Glutamatergic neuron (in vitro differentiated cells): Measurements from ENCODE around the gene SLC3A2. TPM values are rescaled to one million over a fixed set of nuclear protein-coding genes. Genes with fewer than 3 reads are reported as not detected.
A peak's percentile ranks its signal among the peaks of the same experiment; 100 is the strongest.

ENCODE experiments used
- DNase-seq: peaks from one replicate; pipeline ENCODE4 v3.0.0; 2022
- H3K27ac Mint-ChIP-seq: one replicate; pipeline ENCODE4 v1.8.0; 2020; ENCODE audit warnings: mild to moderate bottlenecking, mixed read lengths, inconsistent platforms; ENCODE audit not compliant: unreplicated experiment
- H3K27me3 Mint-ChIP-seq: one replicate; pipeline ENCODE4 v1.8.0; 2020; ENCODE audit warnings: mild to moderate bottlenecking, moderate library complexity, mixed read lengths, inconsistent platforms; ENCODE audit not compliant: unreplicated experiment
- H3K36me3 Mint-ChIP-seq: one replicate; pipeline ENCODE4 v1.8.0; 2020; ENCODE audit warnings: mild to moderate bottlenecking, mixed read lengths, inconsistent platforms; ENCODE audit not compliant: unreplicated experiment
- H3K4me1 Mint-ChIP-seq: one replicate; pipeline ENCODE4 v1.8.0; 2020; ENCODE audit warnings: mild to moderate bottlenecking, low read depth, mixed read lengths, inconsistent platforms; ENCODE audit not compliant: unreplicated experiment
- H3K4me3 Mint-ChIP-seq: one replicate; pipeline ENCODE4 v1.8.0; 2020; ENCODE audit warnings: mild to moderate bottlenecking, mixed read lengths, inconsistent platforms; ENCODE audit not compliant: unreplicated experiment
- H3K9me3 Mint-ChIP-seq: one replicate; pipeline ENCODE4 v1.8.0; 2020; ENCODE audit warnings: mild to moderate bottlenecking, moderate library complexity, mixed read lengths, inconsistent platforms; ENCODE audit not compliant: unreplicated experiment
- CTCF ChIP-seq: fragments of 200-600 bp; sonication (generic); IDR thresholded peaks from one replicate; pipeline ENCODE4 v1.5.0; 2021; ENCODE audit not compliant: partially characterized antibody, unreplicated experiment
- total RNA-seq: library from RNA; stranded (reverse); fragmentation: NEBNext Ultra II Directional; extraction: Animal tissue kit (Norgen Biotek cat#: 25700); gene quantifications from one replicate; pipeline ENCODE4 v1.2.1, GENCODE V29; 2021; ENCODE audit not compliant: unreplicated experiment

Gene SLC3A2
- total RNA-seq, 1 donor from 2014 or later = 221 TPM

- Mint-ChIP-seq H3K27ac (peak overlapping the region; percentile 30), H3K36me3 (no peaks in the 10 kb centered on the region), H3K9me3 (peaks cover 15% of the 10 kb centered on the region), H3K4me1 (peaks cover 2% of the 10 kb centered on the region), H3K4me3 (no peak overlapping the region), H3K27me3 (peaks cover 14% of the 10 kb centered on the region)
- TF ChIP-seq CTCF = no peak
- no peak for DNase-seq
Observed at GRCh38 chr11:62843466-62843865, 37.2 kb upstream of the SLC3A2 start.

- peaks cover 10% of the 10 kb centered on the region for H3K9me3 Mint-ChIP-seq
- no peaks in the 10 kb centered on the region for H3K4me1 Mint-ChIP-seq
- no peak for DNase-seq
- H3K27ac Mint-ChIP-seq = peak overlapping the region; percentile 30
- no peaks in the 10 kb centered on the region for H3K36me3 Mint-ChIP-seq
- no peak overlapping the region for H3K4me3 Mint-ChIP-seq
- H3K27me3 Mint-ChIP-seq = peaks cover 11% of the 10 kb centered on the region
- no peak for TF ChIP-seq CTCF
Observed at GRCh38 chr11:62844154-62844553, 36.5 kb upstream of the SLC3A2 start.

GRCh38 chr11:62846177-62846576, 34.5 kb upstream of the SLC3A2 start:
- Mint-ChIP-seq H3K27me3 (no peaks in the 10 kb centered on the region), H3K27ac (no peak overlapping the region), H3K4me3 (no peak overlapping the region), H3K9me3 (peaks cover 3% of the 10 kb centered on the region), H3K4me1 (no peaks in the 10 kb centered on the region), H3K36me3 (no peaks in the 10 kb centered on the region)
- no peak for TF ChIP-seq CTCF
- DNase-seq = no peak

GRCh38 chr11:62847767-62848314, 32.9 kb upstream of the SLC3A2 start:
- Mint-ChIP-seq H3K36me3 (no peaks in the 10 kb centered on the region), H3K4me1 (no peaks in the 10 kb centered on the region), H3K9me3 (peaks cover 3% of the 10 kb centered on the region), H3K4me3 (no peak overlapping the region), H3K27me3 (no peaks in the 10 kb centered on the region), H3K27ac (no peak overlapping the region)
- no peak for DNase-seq
- no peak for TF ChIP-seq CTCF

- H3K27me3 Mint-ChIP-seq = peaks cover 10% of the 10 kb centered on the region
- peaks cover 3% of the 10 kb centered on the region for H3K36me3 Mint-ChIP-seq
- H3K9me3 Mint-ChIP-seq = peaks cover 15% of the 10 kb centered on the region
- peaks cover 11% of the 10 kb centered on the region for H3K4me1 Mint-ChIP-seq
- no peak overlapping the region for H3K27ac Mint-ChIP-seq
- H3K4me3 Mint-ChIP-seq = no peak overlapping the region
- TF ChIP-seq CTCF = no peak
- DNase-seq = no peak
Observed at GRCh38 chr11:62850911-62851806, 29.5 kb upstream of the SLC3A2 start.
